Right kidney (tissue), 1 donor: ENCODE results near the gene PDE6B.
A peak's percentile ranks its signal among the peaks of the same experiment; 100 is the strongest.

Experiments used
- DNase-seq: peaks from one replicate; pipeline ENCODE4 v3.0.0-alpha.2; 2016

Gene PDE6B

GRCh38 chr4:600850-601515, 24.4 kb upstream of the PDE6B start:
- DNase-seq: no peak

GRCh38 chr4:601612-602558, 23.5 kb upstream of the PDE6B start:
- no peak for DNase-seq

DNA sequence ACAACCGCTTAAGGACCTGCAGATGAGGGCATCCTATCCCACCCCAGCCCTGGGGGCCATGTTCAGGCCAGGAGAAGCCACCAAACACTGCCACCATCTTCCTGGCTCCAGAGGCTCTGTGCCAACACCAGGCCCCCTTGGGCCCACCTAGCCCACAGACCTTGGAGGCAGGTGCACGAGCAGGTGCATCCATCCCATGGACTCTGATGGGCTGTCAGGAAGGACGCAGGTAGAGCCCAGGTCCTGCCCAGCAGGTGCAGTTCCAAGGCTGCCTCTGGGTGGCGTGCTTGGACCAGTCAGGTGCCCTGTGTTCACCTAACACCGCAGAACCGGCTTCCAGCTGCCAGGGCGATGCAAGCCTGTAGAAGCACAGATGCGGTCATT, 22.8 kb upstream of the PDE6B start:
- peak; percentile 34 for DNase-seq

DNA sequence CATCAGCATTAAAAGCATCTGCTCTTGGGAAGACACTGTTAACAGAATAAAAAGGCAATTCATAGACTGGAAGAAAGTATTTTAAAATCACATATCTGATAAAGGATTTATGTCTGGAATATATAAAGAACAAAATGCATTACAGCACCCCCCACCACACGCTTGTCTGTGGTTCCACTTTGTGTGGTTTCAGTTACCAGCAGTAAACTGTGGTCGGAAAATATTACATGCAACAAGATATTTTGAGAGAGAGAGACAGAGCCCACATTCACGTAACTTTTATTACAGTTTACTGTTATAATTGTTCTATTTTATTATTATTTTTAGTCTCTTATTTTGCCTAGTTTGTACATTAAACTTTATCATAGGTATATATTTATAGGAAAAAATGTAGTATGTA, 21.2 kb upstream of the PDE6B start:
- DNase-seq: no peak

DNA sequence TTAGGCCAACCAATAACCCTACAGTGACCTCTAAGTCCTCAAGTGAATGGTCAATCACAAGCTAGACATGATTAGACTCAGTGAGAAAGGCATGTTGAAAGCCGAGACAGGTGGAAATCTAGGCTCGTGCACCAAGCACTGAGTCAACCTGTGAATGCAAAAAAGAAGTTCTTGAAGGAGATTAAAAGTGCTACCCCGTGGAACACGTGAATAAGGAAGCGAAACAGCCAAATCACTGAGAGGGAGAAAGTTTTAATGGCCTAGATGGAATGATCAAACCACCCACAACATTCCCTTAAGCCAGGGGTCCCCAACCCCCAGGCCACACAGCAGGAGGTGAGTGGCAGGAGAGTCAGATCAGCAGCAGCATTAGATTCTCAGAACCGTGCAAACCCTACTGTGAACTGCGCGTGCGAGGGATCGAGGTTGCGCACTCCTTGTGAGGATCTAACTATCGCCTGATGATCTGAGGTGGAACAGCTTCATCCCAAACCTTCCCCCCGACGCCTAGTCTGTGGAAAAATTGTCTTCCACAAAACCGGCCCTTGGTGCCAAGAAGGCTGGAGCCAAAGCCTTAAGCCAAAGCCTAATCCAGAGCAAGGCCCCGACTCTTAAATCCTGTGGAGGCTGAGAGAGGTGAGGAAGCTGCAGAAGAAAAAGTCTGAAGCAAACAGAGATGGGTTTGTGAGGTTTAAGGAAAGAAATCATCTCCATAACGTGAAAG, 19.5 kb upstream of the PDE6B start:
- no peak for DNase-seq

- no peak for DNase-seq
These were observed 17.1 kb upstream of the PDE6B start for GRCh38 chr4:608236-608635.

- no peak for DNase-seq
These were observed 15.8 kb upstream of the PDE6B start for GRCh38 chr4:609400-610050.

GRCh38 chr4:610411-611261, 14.7 kb upstream of the PDE6B start:
- DNase-seq: no peak

DNA sequence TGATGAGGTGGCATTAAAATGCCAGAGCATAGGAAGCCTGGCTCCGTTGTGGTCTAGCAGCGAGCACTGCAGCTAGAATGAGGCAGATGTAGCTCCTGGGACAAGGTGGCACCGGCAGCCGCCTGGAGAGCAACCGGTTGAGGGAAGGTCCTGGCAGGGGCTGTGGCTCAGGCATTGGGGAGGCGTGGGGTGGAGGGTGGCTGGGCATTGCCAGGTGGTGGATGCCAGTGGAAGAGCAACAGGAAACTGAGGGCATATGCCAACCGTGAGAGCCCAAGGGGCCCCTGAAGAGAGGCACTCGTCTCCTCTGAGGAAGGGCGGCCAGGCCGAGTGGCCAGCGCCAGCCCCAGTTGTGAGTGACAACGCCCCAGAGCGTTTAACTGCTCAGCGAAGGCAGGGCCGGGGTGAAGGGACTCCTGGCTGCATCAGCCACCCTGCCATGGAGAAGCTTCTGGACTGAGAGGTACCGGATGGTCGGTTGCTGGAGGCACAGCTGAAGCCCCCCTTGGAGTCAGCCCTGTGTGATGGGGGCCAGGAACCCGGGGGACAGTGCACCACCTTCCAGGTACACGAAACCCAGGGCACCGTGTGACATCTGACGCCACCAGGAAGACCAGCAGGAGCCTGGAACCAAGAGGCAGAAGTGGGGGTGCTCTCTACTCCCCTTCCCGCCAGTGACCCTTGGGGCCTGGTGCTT, 13.2 kb upstream of the PDE6B start:
- DNase-seq: no peak

DNA sequence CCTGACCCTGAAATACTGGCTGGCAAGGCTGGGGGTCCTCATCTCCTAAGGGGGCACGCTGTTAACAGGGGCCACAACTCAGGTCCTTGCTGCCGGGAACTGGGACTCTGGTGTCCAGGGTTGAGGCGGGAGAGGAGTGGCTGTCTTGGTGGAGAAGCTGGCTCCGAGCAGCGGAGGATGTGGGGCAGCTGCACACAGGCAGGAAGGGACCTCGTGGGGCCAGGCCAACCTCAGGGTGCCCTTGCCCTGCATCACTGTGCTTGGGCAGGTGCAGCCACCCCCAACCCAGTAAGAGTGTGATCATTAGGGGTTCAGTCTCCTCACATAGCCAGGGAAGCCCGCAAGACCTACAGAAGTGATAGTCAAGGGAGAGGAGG, 12.6 kb upstream of the PDE6B start:
- DNase-seq: no peak

DNA sequence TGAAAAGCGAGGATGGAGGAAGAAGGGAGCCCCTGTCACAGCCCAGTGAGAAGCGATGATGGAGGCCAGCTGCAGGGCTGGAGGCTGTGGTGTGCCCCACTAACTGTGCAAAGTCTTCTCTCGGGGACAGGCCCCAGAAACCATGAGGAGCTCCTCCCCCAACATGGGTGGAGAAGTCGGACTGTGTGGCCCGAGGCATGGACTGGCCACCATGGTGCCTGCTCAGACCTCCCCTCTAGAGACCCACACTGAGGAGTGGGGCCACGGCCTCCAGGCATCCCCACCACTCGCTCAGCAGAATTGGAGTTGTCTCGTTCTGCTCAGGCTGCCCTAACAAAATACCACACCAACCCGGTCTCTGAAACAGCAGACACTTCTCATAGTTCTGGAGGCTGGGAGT, 12.2 kb upstream of the PDE6B start:
- no peak for DNase-seq

GRCh38 chr4:616091-616490, 9.3 kb upstream of the PDE6B start:
- no peak for DNase-seq

GRCh38 chr4:616911-617643, 8.3 kb upstream of the PDE6B start:
- DNase-seq: no peak

GRCh38 chr4:617644-618641, 7.4 kb upstream of the PDE6B start:
- no peak for DNase-seq

- no peak for DNase-seq
These were observed 5.2 kb upstream of the PDE6B start for GRCh38 chr4:620201-620600.

DNA sequence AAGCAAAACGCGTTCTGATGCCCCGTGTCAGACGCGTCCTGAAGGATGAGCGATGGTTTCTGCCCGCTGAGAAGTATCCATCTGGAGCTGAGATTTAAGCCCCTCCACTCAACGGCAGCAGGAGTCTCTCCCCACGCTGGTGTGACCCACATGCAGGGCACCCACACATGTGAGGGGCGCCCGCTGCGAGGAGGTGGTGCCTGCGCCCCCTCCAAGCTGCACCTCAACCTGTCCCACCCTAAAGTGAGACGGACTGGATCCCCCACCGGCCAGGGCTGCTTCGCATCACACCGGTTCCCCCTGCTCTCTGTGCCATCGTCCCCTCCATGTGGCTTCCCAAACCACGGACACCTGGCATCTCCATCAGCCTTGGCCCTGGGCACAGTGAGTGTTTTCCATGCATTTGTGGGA, 4.5 kb upstream of the PDE6B start:
- no peak for DNase-seq

- DNase-seq: no peak
These were observed 3.9 kb upstream of the PDE6B start for GRCh38 chr4:621296-622070.
